ENCODE measurements around the gene ZNF189.

Gene ZNF189

DNA sequence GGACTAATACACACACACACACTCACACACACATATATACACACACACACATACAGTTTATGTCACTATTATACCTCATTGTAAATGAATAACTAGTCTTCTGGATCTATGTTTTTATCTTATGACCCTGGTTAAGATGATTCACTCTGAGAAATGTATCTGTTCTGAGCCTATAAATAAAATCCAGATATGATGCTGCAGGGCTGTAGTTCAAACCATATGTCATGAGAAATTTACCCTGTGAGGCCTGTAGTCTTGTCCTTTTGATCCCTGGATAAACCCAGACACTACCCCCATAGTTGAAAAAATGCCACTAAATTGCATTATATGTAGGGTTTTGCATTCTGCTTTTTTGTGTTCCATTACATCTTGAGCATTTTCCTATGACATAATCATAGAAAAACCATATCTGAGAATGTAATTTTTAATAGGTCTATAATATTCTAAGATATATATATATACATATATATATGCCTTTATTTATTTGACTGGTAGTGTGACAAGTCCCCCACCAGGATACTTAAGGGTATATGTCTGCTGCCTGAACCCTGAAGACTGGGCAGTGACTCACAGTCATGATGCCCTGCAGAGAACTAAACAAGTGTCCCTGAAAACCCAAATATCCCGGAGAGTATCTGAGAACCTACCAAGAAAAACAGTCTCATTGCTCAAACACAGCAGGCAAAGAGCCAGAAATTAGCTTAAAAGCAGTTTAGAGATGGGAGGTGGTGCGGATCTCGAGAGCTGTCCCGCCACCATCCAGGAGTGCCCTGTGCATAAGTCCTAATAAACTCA is 55.3 kb downstream of the ZNF189 start:
- DNase-seq (ENCODE audit: low read depth) = no peak

DNA sequence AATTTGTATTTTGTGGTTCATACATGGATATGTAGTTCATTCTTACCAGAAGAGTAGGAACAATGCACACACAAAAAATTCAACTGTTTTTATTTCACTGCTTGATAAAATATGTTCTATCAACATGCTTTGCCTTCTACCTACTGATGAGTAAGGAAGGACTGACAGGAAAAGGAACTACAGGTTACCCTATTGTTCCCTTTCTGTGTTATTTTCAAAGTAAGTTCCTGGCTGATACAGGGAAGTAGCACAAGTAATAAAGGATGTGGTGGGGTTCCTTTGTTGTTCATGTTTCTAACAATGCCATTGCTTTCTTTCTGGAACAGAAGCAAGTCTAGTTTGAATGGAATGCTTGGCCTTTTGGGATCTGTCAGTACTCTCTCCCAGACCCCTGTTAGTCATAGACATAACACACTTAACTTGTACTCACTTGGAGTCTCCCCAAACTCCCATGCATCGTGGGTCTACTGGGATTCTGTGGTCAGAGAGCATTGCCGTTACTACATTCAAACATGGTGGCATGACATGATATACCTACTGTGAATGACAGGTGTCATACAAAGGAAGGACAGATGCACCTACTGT is 57.1 kb downstream of the ZNF189 start:
- DNase-seq (ENCODE audit: low read depth) = no peak

DNA sequence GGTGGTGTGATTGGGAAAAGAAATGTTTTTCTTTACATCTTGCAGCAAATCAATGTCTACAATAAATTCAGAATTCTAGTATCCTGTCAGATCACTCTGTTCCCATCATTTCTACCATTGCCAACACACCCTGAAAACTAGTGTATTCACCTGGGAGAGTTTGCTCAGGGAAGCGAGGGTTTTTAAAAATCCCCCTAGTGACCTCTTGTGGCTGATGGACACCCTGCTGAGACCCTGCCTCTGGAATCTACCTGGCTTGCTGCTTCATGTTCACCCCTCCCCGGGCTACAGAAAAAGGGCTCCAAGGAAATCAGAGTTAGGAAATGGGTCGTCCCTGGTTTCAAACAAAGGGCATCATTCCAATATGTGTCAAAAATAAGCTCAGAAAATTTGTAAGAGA is 58.4 kb downstream of the ZNF189 start:
- DNase-seq (ENCODE audit: low read depth) = no peak

DNA sequence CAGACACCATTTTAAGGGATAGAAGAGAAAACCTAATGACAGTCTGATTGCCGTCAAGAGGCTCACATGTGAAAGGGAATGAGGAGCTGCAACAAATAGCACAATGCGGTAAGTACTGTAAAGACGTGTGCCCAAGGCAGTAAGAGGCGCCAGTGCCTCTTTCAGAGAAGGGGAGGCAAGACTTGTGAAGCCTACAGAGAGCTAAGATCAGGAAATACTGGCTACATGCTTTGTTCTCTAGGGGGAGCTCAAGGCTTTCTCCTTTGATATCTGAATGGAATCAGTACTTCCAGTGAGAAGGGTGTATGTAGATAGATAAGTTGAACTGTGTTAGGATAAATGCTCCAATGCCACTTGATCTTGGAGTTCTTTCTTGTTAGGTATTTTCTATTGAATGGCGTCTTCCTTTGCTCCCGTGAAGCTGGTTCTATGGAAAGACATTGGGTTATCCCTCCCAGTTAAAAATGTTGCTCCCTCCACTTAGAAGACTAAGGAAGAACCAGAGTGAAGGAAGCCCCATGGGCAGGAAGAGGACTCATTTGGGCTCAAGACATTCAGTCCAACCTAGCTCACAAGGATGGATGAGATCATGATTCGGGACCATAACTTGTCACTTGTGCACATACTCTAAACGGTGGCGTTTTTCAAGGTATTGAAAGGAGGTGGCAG is 60.4 kb downstream of the ZNF189 start:
- DNase-seq (ENCODE audit: low read depth) = no peak

All from stimulated activated CD4-positive, alpha-beta T cell treated with anti-CD3 and anti-CD28 coated beads, Interleukin-2, amount 100 ng/mL, for 4 hours (primary cell).